ENCODE data around the gene TMX2.

Gene TMX2

GRCh38 chr11:57699813-57700212 lies 12.6 kb upstream of the TMX2 start:
- H3K4me1 ChIP-seq (ENCODE audit: insufficient read depth, low read length, severe bottlenecking), result no peaks in the 10 kb centered on the region
- peaks cover 76% of the 10 kb centered on the region for H3K36me3 ChIP-seq (ENCODE audit: insufficient read depth, low read length)
- H3K27ac ChIP-seq (ENCODE audit: low read depth, low read length, poor library complexity, severe bottlenecking), result no peak overlapping the region
- H3F3A ChIP-seq (ENCODE audit: insufficient read depth, low read length), result no peaks in the 10 kb centered on the region
- TF ChIP-seq EZH2 (IDR thresholded peaks at IDR 0.05; ENCODE audit: borderline replicate concordance, low read length), result no peak
- TF ChIP-seq CTCF (IDR thresholded peaks at IDR 0.05; ENCODE audit: low read length), result no peak
- no peak overlapping the region for H3K9ac ChIP-seq (ENCODE audit: low read length)
- H3K9me3 ChIP-seq (ENCODE audit: low read length), result no peaks in the 10 kb centered on the region
- no peaks in the 10 kb centered on the region for H3K27me3 ChIP-seq (ENCODE audit: insufficient read depth, low read length)
- H3K9me2 ChIP-seq (ENCODE audit: low read depth, low read length), result no peaks in the 10 kb centered on the region
- no peak overlapping the region for H3K4me2 ChIP-seq (ENCODE audit: low read length)
- H2AFZ ChIP-seq (ENCODE audit: low read length), result no peak overlapping the region
- H3K79me2 ChIP-seq (ENCODE audit: insufficient read depth, low read length), result no peaks in the 10 kb centered on the region
- H4K20me1 ChIP-seq (ENCODE audit: insufficient read depth, low read length), result no peaks in the 10 kb centered on the region
- H3K4me3 ChIP-seq (ENCODE audit: low read depth, low read length, poor library complexity, severe bottlenecking), result no peak overlapping the region

DNA sequence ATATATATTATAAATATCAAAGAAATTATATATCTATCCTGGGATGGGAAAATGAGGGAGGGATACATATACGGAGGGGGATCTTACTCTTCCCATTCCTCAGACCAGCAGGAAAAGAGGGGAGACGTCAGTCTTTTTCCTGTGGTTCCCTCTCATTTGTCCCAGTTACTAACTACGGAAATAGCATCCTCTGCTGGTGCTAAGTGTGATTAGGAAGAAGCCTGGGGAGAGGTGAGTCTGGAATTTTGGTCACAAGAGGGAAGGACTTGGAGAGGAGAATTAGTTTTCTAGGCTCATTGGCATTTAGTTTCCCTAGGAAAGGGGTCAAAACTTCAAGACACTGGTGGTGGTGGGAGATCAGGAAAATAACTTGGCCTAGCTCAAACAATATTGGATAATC lies 12.0 kb upstream of the TMX2 start:
- H3K4me1 ChIP-seq (ENCODE audit: insufficient read depth, low read length, severe bottlenecking), result no peaks in the 10 kb centered on the region
- no peaks in the 10 kb centered on the region for H4K20me1 ChIP-seq (ENCODE audit: insufficient read depth, low read length)
- H3K27ac ChIP-seq (ENCODE audit: low read depth, low read length, poor library complexity, severe bottlenecking), result no peak overlapping the region
- no peak overlapping the region for H3K4me3 ChIP-seq (ENCODE audit: low read depth, low read length, poor library complexity, severe bottlenecking)
- no peaks in the 10 kb centered on the region for H3K27me3 ChIP-seq (ENCODE audit: insufficient read depth, low read length)
- no peak overlapping the region for H2AFZ ChIP-seq (ENCODE audit: low read length)
- H3F3A ChIP-seq (ENCODE audit: insufficient read depth, low read length), result no peaks in the 10 kb centered on the region
- no peaks in the 10 kb centered on the region for H3K9me3 ChIP-seq (ENCODE audit: low read length)
- no peak overlapping the region for H3K9ac ChIP-seq (ENCODE audit: low read length)
- no peaks in the 10 kb centered on the region for H3K9me2 ChIP-seq (ENCODE audit: low read depth, low read length)
- H3K79me2 ChIP-seq (ENCODE audit: insufficient read depth, low read length), result no peaks in the 10 kb centered on the region
- H3K4me2 ChIP-seq (ENCODE audit: low read length), result no peak overlapping the region
- TF ChIP-seq EZH2 (IDR thresholded peaks at IDR 0.05; ENCODE audit: borderline replicate concordance, low read length), result no peak
- no peak for TF ChIP-seq CTCF (IDR thresholded peaks at IDR 0.05; ENCODE audit: low read length)
- H3K36me3 ChIP-seq (ENCODE audit: insufficient read depth, low read length), result peaks cover 72% of the 10 kb centered on the region

GRCh38 chr11:57703341-57703740 lies 9.1 kb upstream of the TMX2 start:
- no peaks in the 10 kb centered on the region for H3K4me1 ChIP-seq (ENCODE audit: insufficient read depth, low read length, severe bottlenecking)
- no peaks in the 10 kb centered on the region for H3F3A ChIP-seq (ENCODE audit: insufficient read depth, low read length)
- H3K27me3 ChIP-seq (ENCODE audit: insufficient read depth, low read length), result no peaks in the 10 kb centered on the region
- no peak overlapping the region for H3K27ac ChIP-seq (ENCODE audit: low read depth, low read length, poor library complexity, severe bottlenecking)
- no peak overlapping the region for H3K9ac ChIP-seq (ENCODE audit: low read length)
- H3K9me3 ChIP-seq (ENCODE audit: low read length), result no peaks in the 10 kb centered on the region
- H3K79me2 ChIP-seq (ENCODE audit: insufficient read depth, low read length), result no peaks in the 10 kb centered on the region
- peaks cover 56% of the 10 kb centered on the region for H3K36me3 ChIP-seq (ENCODE audit: insufficient read depth, low read length)
- no peaks in the 10 kb centered on the region for H4K20me1 ChIP-seq (ENCODE audit: insufficient read depth, low read length)
- TF ChIP-seq EZH2 (IDR thresholded peaks at IDR 0.05; ENCODE audit: borderline replicate concordance, low read length), result no peak
- no peak for TF ChIP-seq CTCF (IDR thresholded peaks at IDR 0.05; ENCODE audit: low read length)
- H3K4me3 ChIP-seq (ENCODE audit: low read depth, low read length, poor library complexity, severe bottlenecking), result no peak overlapping the region
- H2AFZ ChIP-seq (ENCODE audit: low read length), result no peak overlapping the region
- no peaks in the 10 kb centered on the region for H3K9me2 ChIP-seq (ENCODE audit: low read depth, low read length)
- H3K4me2 ChIP-seq (ENCODE audit: low read length), result no peak overlapping the region

Data from OCI-LY1 (cell line).